IPS DF 19.7 (cell line): ENCODE results near the gene CEMP1.
"Not testable (repeated sequence)": the region's sequence is repeated elsewhere in the genome, so short reads cannot be mapped to it uniquely, and the experiment has no call there.

ENCODE experiments used
- DNase-seq: peaks from one replicate; pipeline ENCODE4 v3.0.0-alpha.2; 2013; ENCODE audit warnings: low read depth, low spot score

Gene CEMP1

DNA sequence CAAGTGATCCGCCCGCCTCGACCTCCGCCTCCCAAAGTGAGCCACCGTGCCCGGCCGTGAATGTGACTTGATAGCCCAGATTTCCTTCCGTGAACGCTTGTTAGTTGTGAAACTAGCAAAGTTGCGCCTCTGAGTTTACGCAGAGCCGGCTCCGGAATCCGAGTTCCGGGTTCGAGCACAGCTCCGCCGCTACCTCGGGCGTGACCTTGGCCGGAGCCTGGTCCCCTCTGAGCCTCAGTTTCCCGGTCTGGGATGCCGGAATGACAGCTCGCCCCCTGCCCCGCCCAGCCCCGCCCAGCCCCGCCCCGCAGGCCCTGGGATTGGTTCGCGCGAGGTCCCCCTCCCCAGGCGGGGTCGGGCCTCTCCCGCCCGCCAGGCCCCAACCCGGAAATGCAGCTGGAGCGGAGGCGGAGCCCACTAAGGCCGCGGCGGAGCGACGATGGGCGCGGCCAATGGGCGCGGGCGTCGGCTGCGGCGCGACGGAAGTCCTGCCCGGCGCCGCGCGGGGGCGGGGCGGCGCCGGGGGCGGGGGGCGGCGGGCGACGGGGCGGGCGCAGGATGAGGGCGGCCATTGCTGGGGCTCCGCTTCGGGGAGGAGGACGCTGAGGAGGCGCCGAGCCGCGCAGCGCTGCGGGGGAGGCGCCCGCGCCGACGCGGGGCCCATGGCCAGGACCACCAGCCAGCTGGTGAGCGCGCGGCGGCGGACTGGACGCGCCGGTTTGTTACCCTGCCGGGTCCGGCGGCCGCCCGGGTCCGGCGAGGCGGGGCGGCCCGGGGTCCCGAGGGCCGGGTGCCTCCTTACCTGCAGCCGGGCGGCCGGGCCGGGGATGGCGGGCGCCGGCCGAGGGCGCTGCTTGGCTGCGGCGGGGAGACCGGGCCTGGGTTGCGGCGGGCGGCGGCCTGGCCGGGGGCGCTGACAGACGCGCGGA is 6.5 kb upstream of the CEMP1 start, which contains the start of gene PDPK1:
TSS of gene PDPK1 (plus strand) at position 571 of the 929 bp plus-strand sequence. CDS start at position 663, 92 bp downstream.
- DNase-seq: no peak

DNA sequence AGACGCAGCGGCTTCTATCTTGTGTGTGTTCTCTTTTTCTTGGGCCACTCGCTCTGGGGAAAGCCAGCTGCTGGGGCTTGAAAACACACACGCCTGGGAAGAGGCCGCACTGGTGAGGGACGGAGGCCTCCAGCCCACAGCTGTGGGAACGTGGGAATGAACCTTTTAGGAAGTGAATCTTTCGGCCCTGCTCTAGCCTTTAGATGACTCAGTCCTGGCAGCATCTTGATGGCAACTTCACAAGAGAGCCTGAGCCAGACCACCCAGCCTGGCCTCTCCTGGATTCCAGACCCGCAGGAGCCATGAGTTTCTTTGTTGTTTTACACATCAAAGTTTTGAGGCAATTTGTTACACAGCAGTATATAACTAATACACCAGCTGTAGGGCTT is 4.4 kb upstream of the CEMP1 start:
- no peak for DNase-seq

DNA sequence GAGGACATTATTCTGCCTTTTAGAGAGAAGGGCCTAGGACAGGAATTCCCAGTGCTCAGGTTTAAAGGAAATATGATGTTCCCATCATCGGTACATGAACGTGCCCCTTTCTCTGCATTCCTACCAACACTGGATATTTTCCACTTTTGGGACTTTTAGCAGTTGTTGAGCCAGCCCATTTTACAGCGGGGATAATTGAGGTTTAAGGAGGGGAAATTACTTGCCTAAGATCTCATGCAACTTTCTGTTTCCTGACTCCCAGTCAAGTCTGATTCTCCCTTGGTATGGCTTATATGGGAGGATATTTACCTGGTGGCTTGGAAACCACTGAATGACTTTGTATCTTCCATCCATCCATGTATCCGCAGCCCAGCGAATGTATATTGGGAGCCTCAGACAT is 3.1 kb upstream of the CEMP1 start:
- not testable (repeated sequence) for DNase-seq

DNA sequence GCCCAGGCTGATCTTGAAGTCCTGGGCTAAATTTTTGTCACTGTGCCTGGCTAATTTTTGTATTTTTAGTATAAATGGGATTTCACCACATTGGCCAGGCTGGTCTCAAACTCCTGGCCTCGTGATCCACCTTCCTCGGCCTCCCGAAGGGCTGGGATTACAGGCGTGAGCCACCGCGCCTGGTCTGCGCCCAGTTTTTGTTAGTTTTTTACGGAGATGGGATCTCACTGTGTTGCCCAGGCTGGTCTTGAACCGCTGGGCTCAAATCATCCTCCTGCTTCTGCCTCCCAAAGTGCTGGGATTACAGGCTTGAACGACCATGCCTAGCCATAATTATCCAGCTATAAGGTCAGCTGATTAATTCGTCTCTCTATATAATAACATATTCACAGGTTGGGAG is 2.7 kb upstream of the CEMP1 start:
- no peak for DNase-seq

DNA sequence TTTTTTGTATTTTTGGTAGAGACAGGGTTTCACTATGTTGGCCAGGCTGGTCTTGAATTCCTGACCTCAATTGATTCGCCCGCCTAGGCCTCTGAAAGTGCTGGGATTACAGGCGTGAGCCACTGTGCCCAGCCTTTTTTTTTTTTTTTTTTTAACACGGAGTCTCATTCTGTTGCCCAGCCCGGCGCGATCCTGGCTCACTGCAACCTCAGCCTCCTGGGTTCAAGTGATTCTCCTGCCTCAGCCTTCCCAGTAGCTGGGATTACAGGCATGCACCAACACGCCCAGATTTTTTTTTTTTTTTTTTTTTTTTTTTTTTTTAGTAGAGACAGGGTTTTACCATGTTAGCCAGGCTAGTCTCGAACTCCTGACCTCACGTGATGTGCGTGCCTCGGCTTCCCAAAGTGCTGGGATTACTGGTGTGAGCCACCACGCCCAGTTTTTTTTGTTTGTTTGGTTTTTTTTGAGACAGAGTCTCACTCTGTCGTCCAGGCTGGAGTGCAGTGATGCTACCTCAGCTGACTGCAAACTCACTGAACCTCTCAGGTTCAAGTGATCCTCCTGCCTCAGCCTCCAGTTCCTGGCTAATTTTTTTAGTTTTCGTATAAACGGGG is 2.0 kb upstream of the CEMP1 start:
- DNase-seq: not testable (repeated sequence)

DNA sequence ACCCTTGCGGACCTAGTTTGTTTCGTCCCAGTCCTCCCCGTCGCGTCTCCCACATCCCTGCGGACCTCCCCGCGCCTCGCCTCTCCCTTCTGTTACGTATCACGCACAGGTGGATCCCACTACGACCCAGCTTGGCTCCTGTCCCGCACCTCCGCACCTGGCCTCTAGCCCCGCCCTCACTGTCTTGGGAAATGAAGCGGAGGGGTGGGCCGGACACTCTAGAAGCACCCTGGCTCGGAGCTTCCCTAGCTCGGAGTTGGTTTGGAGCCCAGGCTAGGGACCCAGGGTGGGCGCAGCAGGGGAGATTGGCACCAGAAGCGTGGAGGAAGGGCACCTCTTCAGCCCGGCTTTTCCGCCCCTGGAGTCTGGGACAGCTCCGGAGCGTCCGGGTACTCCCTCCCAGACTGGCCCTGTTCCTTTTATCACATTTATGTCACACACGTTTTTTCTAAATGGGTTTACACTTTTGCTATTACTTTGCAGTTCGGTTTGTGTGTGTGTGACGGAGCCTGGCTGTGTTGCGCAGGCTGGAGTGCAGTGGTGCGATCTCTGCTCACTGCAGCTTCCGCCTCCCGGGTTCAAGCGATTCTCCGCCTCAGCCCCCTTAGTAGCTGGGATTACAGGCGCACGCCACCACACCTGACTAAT is 1.4 kb upstream of the CEMP1 start:
- no peak for DNase-seq

DNA sequence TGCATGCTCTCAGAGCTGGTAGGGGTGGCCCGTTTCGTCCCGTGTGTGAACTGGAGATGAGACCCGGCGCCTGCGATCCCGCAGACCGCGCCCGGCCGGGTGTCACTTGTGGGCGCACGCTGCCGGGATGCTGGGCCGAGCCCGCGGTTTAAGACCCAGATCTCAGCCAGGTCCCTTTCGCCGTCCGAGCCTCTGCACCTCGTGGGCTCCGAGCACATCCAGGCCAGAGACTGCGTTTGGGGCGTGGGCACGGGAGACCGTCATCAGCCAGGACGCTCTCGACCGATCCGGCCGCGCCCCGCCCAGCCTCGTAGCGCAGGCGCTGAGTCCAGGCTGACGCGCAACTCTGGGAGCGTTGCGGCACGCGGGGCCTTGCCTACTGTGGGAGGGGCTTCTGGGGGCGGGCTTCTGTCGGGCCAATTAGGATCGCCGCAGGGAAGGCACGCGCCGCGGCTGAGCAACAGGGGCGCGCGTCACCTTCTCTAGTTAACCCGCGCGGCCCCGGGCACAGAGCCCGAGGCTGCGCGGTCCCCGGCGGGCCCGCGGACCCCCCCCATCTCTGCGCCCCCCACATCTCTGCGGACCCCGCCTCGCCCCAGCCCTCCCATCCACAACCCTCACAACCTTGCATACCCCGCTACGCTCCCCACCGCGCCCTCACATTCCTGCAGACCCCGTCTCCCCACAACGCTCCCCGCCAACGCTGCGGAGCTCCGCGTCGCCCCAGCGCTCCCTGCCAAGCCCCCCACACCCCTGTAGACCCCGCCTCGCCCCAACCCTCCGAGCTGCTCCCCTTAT is 687 bp upstream of the CEMP1 start:
- DNase-seq: no peak

DNA sequence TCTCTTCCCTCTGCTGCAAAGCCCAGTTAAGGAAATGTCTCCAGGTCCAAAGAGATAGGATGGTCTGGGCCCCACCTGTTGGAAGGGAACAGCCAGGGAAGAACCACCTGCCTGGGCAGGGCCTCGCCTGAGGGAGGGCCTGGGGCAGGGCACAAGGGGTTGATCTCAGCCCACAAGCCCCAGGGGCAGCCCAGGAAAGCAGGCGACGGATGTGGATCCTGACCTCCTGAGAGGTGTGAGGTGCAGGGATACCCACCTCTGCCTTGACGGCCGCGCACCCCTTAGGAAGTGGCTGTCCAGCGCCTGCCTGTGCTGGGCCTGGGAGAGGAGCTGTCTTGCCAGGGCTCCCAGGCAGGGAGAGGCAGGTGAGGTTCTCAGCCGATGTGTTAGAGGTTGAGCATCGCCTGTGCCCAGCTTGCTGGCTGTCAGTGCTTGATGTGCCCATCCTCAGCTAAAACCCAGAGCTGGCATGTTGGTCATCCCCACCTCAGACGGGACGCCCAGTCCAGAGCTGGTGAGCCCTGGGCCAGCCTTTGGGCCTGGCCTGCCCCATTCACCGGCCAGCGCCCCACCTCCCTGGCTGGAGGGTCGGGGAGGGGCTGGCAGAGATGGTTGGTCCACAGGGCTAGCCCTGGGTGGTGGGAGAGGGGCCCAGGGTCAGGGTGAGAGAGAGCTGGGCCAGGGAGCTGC is 434 bp downstream of the CEMP1 start:
- no peak for DNase-seq

DNA sequence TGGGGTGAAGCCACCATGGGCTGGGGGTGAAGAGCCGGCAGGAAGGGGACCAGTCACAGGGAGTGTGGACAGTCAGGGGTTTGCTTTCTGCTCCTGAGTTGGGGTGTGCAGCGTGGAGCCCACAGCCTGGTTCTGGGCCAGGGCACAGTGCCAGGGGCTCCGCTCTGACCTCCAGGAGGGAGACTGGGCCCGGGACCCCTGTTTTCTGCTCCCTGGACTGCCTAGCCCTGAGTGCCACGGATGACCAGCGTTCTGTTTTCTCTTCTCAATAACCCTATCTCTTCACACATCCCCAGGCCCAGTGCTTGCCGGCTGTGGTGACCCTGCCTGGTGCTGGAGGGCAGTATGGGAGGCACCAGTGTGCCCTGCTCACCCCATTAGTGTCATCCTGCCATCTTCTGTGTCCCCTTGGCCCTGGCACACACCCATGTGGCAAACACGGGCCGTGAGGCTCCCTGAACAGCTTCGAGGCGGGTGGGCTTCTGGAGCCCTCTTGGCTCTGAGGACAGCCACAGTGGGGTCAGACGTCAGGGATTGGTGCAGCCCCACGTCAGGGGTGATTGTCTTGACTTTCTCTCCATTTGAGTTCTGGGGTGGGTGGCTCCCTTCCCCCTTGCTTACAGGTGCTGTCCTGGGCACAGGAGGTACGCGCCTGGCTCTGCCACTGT is 1.1 kb downstream of the CEMP1 start:
- DNase-seq: no peak

DNA sequence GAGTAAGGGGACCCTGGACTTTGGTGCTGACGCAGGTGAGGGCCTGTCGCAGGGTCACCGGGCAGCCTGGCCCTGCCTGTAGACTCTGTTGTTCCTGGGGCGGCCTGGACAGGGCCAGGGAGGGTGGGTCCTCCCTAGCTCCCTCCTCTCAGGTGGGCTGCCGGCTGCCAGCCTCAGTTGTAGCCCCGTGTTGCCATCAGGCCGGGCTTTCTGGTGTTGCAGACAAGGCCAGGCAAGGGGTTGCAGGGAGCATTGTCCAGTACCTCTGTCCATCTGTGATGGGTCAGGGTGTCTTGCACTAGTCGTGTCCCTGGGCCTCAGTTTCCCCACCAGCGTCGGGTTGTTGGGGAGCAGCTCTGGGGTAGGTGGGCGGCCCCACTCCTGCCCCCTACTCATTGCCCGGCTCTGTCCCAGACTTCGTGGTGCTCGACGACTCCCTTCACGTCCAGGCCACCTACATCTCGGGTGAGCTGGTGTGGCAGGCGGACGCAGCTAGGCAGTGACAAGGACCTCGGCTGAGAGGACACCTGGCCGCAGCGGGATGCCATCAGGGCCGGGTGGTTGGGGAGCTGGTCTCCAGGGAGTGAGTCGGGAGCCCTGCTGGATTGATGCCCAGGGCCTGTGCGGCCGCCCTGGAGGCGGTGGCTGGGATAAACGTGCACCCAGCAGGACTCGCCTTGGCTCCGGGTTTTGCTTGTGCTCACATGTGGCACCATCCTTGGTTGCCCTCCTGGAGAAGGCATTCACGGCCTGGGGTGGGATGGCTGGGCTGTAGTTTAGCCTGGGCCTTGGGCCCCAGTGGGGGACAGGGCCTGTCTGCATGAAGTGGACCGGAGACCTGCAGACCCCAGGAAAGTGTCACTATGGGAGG is 1.9 kb downstream of the CEMP1 start:
- DNase-seq: no peak

DNA sequence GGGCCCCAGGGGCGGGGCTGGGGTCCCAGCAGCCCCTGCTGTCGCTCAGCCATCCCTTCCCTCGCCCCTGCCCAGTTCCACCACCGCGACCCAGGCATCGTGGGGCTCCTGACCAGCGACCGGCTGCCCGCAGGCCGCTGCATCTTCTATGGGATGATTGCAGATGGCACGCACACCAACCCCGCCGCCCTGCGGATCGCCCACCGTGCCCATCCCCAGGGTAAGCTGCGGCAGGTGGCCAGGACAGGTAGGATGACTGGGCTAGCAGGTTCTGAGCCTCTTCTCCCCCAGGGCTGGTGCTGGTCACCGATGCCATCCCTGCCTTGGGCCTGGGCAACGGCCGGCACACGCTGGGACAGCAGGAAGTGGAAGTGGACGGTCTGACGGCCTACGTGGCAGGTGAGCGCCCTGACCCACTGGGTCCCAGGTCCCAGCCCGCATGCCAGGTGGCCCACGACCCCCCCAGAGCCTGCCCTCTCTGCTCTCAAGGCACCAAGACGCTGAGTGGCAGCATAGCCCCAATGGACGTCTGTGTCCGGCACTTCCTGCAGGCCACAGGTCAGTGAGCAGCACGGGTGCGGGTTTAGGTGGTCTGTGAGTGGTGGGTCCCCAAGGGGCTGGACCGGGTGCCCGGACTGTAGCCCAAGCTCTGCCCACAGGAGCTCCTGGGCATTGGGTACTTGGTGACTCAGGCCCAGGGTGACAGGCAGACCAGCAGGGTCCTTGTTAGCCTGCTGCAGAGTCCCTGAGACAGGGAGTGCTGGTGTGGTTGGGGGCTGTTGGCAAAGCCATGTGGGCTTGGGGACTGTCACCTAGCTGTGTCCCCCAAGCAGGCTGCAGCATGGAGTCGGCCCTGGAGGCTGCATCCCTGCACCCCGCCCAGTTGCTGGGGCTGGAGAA is 2.8 kb downstream of the CEMP1 start:
- DNase-seq: no peak

DNA sequence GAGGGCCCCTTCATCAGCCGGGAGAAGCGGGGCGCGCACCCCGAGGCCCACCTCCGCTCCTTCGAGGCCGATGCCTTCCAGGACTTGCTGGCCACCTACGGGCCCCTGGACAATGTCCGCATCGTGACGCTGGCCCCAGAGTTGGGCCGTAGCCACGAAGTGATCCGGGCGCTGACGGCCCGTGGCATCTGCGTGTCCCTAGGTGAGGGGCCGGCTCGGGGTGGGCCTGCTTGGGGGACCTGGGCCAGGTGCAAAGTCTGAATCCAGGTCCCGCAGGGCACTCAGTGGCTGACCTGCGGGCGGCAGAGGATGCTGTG is 3.5 kb downstream of the CEMP1 start:
- DNase-seq: no peak

DNA sequence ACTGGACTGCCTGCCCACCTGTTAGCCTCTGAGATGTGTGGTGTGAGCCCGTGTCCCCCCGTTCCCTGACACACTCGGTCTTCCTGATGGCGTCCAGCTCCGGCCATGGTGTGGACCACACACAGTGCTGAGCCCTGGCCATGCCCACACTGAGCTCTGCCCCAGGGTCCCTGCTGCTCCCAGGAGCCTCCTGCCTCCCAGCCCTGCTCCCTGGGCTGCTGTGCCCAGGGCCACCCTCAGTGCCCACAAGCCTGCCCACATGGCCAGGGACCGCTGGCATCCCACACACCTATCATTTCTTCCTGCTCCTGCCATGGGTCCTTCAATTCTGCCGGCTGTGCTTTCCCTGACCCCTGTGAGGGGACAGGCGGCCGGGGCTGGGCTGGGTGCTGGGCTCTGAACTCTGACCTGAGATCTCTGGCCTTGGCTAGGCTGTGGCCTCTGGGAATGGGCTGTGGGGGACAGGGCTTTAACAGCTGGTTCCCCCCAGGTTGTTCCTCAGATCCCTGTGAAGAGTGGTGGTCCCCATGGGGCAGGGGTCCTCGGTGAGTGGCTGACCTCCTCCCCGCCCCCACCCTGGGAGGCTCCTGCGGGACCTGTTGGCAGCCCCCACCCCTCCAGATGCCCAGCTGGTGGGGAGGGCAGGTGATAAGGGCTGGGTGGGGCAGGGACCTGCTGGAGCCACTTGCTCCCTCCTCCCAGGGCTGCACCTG is 4.0 kb downstream of the CEMP1 start:
- DNase-seq: no peak

DNA sequence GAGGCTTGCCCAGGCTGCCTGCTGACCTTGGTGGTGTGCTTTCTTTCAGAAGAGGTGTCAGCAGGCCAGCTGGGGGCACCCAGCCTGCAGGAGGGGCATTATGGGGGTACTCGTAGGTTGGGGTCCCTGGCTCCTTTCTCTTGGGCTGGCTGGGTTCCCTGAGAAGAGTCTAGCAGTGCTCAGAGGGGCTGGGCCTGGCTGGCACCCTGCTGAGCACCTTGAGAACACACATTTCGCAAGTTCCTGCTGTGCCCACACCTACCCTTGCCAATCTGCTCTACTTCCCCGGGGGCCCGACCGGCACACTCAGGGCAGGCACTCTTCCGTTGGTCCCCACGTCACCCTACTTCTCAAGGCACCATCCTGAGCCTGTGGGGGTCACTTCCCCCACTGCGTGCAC is 5.1 kb downstream of the CEMP1 start:
- DNase-seq: no peak

DNA sequence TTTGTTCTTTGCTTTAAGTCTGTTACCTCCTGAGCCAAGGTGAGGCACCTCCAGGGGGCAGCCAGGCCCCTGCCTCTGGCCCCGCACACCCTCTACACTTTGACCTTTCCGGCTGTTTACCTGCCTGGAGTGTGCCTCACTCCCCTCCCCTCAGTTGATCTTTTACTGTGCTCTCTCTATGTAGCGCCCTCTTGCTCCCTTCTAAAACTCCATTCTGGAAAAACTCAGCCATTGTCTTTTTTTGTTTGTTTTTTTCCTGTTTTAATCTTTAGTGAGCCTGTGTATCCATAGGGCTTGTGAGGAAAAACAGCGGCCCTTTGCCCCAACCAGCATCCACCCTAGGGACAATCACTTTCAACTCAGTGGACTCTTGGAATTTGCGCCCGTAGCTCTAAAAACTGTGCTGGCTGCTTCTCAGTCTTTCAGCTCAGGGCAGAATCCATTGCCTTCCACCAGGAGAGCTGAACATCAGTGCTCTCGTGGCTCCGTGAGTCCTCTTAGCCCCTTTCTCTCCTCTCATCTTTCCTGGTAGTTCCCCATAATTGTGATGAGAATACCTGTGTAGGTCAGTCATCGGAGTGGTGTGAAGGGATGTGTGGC is 6.8 kb downstream of the CEMP1 start:
- no peak for DNase-seq

DNA sequence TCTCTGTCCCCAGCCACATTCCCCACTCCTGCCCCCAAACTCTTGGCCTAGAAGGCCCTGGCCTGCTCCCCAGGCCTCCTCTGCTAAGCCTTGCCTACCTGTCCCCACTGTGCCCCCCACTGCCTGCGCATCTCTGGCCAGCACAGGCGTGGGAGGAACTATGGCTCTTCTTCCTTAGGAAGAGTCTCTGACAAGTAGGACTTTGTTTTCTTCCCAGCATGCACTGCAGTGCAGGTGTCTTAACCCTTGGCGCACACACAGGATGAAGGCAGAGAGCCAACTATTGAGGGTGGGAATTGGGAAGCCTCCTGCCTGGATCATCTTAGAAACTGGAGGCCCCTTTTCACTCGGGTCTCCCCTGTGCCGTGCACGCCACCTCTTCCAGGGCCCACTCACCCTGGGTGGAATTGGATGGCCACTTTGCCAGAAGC is 7.4 kb downstream of the CEMP1 start:
- no peak for DNase-seq

DNA sequence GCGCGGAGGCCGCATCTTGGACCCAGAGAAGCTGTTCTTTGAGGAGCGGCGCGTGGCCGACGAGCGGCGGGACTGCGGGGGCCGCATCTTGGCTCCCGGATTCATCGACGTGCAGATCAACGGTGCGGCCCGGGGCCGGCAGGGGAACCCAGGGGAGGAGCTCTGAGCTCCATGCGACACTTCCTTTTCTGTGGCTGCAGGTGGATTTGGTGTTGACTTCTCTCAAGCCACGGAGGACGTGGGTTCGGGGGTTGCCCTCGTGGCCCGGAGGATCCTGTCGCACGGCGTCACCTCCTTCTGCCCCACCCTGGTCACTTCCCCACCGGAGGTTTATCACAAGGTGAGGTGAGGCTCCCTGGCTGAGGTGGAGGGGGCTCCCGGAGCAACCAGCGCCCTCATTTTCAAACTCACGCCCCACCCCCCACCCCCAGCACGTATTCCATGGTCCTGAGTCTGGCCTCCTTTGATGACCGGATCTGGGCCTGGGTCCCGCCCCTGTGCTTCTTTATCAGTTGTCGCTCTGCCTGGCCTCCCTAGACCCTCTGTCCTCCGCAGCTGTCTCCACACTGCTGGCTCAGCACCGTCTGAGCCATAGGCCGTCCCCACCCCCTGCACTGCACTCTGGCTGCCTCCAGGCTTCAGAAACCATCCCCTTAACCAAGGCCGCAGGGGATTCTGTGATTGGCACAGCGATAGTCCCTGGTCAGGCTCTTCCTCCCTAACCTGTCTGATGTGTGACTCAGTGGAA is 10.2 kb downstream of the CEMP1 start:
- DNase-seq: no peak
